Epithelial cell of proximal tubule (primary cell): ENCODE data around the gene DDX5. TPM values are rescaled to one million over a fixed set of nuclear protein-coding genes. Genes with fewer than 3 reads are reported as not detected.

Experiments
- DNase-seq: peaks from one replicate; pipeline ENCODE4 v3.0.0-alpha.2; 2011; ENCODE audit warnings: low read depth
- H3K4me3 ChIP-seq: 2 replicates; pipeline ENCODE4 v1.5.1; 2011; ENCODE audit warnings: low read depth, mild to moderate bottlenecking, low read length
- total RNA-seq: library from RNA; depleted of rRNA; stranded (reverse); fragments of >200 nt; gene quantifications from 2 replicates; pipeline ENCODE4 v1.2.3, GENCODE V29; 2015
- TF ChIP-seq, protein P1 (sequence below): conservative IDR thresholded peaks from 2 replicates; pipeline ENCODE4 v1.5.1; 2012; ENCODE audit warnings: low read depth, mild to moderate bottlenecking, low read length

DDX5 gene
- total RNA-seq = 274 and 320 TPM in 2 replicates

DNA sequence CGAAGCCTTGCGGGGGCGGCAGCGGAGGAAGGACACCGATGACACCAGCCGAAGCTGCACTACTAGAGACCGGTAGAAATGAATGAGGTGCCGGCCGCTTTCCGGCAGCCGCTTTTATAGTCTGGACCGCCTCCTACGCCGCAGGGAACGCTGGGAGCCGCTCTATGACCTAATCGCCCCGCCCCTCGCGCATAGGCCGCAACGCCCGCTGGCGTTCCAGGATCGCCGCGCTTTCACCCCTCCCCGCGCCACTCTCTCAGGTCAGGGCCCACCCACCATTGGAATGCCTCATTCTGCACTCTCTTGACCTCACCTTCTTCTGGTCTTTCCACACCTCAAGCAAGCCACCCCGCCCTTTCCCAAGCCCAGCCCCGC lies at the start of gene DDX5:
Gene DDX5 (minus strand): TSS at position 89 of the 375 bp plus-strand sequence. CDS start 170 bp downstream, outside the sequence.
- DNase-seq = peak; percentile 87
- TF ChIP-seq, protein P1, sequence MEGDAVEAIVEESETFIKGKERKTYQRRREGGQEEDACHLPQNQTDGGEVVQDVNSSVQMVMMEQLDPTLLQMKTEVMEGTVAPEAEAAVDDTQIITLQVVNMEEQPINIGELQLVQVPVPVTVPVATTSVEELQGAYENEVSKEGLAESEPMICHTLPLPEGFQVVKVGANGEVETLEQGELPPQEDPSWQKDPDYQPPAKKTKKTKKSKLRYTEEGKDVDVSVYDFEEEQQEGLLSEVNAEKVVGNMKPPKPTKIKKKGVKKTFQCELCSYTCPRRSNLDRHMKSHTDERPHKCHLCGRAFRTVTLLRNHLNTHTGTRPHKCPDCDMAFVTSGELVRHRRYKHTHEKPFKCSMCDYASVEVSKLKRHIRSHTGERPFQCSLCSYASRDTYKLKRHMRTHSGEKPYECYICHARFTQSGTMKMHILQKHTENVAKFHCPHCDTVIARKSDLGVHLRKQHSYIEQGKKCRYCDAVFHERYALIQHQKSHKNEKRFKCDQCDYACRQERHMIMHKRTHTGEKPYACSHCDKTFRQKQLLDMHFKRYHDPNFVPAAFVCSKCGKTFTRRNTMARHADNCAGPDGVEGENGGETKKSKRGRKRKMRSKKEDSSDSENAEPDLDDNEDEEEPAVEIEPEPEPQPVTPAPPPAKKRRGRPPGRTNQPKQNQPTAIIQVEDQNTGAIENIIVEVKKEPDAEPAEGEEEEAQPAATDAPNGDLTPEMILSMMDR = no peak
- H3K4me3 ChIP-seq = peak within 1 kb of the TSS; percentile 90

DNA sequence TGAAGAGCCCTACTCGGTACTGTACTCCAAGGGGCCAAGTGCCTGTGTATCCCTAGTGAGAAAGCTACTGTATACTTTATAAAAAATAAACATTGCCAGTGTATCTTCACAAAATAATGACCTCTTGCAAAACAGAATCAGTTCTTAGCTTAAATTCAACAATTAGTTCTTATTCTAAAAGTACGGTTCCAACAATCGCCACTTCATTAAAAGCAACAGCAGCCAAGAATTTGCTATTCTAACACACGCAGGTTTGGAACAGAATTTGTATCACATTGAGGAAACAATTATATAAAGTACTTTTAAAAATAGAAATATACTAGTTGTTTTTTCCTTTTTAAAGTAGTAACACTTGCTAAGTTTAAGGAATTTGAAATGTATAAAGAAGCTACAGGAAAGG lies 49.2 kb upstream of the DDX5 start:
- H3K4me3 ChIP-seq = no peak overlapping the region
- TF ChIP-seq, protein P1 = no peak

DNA sequence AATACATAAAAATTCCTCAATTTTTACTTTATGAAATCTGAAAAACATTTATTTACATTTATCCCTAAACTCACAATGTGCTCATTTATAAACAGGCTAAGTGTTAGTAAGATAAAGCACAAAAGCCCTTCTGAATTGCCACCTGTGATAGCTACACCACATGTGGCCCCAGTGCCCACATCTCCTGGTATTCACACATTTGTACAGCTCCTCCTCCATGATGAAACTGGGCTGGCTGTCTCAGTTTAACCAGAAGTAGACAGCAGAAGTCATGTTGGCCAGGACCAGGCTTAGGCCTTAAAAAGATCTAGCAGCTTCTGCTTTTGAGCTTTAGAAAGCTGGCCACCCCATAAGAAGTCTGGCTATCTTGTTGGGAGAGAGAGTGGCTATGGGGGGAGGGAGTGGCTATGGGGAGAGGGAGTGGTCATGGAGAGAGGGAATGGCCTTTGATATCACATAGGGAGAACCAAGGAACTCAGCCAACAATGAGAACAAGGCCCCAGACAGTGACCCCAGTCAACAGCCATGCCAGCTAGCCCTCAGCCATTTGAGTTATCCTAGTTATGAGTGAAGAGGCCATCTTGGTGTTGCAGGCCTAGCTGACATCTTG lies 48.0 kb upstream of the DDX5 start:
- TF ChIP-seq, protein P1 = no peak
- H3K4me3 ChIP-seq = no peak overlapping the region
- no peak for DNase-seq

More for the DNA sequence above, 49.2 kb upstream of the DDX5 start:
- no peak for DNase-seq

DNA sequence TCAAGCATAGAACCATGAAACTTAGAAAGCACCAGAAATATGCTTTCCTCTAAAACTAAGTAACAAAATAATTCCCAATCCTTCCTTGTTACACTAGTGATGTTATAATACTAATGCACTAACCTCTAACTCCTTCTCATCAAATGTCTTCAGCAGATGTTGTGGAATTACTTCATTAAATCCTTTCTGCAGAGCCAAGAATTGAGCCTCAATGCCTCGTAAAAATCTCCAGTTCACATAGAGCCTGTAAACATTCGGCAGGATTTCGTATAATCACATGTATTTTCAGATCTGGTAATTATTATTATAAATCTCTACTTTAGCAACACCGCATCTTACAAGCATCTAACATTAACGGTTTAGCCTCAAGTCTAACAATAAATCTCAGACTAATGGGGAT lies 45.4 kb upstream of the DDX5 start:
- TF ChIP-seq, protein P1 = no peak

DNA sequence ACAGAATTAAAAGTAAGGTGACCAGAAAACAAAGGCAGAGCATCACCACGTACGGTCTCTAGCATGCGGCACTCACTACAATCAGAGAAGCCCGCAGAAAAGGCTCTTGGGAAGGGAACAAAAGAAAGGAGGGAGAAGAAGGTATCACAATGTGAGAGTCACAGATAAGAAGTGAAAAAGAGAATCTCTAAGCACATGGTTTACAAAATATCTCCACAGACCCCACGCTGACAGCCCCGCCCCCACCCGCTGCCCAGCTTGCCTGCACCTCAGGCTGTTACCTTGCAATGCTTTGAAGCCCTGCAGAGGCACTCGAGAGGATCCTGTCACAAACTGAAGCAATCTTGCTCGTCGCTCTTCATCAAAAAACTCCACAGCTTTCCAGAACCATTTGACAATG lies 41.2 kb upstream of the DDX5 start:
- TF ChIP-seq, protein P1 = no peak
- H3K4me3 ChIP-seq = no peak overlapping the region
- DNase-seq = no peak

More for the DNA sequence above, 45.4 kb upstream of the DDX5 start:
- DNase-seq = no peak
- H3K4me3 ChIP-seq = no peak overlapping the region

DNA sequence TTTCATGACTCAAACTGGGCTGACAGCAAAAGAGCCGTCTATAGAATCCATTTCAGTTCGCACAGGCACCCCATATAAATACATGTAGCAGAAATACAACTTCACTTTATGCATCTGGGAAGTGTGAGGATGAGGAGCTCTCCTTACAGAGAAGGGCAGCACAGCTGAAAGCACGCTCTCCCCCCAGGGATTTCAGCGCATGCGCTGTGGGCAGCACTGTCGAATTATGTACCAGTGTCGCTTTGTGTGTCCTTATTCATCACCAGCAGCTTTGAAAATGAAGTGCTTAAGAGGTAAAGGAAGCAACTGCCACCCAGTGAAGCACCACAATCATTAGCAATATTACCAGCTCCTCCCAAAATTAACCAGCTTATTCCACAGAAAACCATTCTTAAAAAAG lies 40.6 kb upstream of the DDX5 start:
- TF ChIP-seq, protein P1 = no peak
- no peak for DNase-seq
- no peak overlapping the region for H3K4me3 ChIP-seq

DNA sequence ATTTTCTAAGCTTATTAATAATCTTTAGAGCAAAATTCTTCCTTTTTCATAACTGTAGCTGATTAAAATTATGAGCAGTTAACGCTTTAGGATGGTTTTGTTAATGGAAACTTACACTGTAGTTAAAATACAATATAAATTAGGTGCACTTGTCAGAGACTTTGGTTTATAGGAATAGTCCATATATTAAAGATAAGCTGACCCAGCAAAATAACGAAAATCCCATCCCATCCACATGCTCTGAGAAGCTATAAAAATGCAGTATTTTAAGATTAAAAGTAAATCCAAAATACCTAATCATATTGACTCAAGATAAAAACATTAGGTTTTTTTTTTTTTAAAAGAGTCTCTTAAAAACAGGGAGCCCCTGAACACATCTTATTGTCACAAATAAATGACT lies 38.7 kb upstream of the DDX5 start:
- no peak for DNase-seq
- no peak overlapping the region for H3K4me3 ChIP-seq
- TF ChIP-seq, protein P1 = no peak
